Omental fat pad (tissue), 4 donors: ENCODE results near the gene TACC2. TPM values are rescaled to one million over a fixed set of nuclear protein-coding genes. Genes with fewer than 3 reads are reported as not detected.

ENCODE experiments used
- ATAC-seq: fragments of 150-250 bp; one replicate; pipeline ENCODE4 v1.9.1; 2016; ENCODE audit warnings: mild to moderate bottlenecking, moderate library complexity; ENCODE audit not compliant: low FRiP score
- DNase-seq: peaks from one replicate; pipeline ENCODE4 v3.0.0-alpha.2; 2019; ENCODE audit warnings: low spot score
- CTCF ChIP-seq, 3 donors: fragments of 450-650 bp; IDR thresholded peaks; one replicate each; pipeline ENCODE4 v1.5.1; 2016 to 2017; ENCODE audit warnings: antibody characterized with exemption in 3 of 3, mild to moderate bottlenecking in 3 of 3, moderate library complexity in 2 of 3
- total RNA-seq, 4 donors: library from RNA; depleted of rRNA; stranded (reverse); fragments of >200 nt; gene quantifications; one replicate each; pipeline ENCODE4 v1.1.0, GENCODE V29; 2016

The TACC2 gene
- 10 to 100 TPM; 23.8 to 33.6 (median 29.4) TPM for total RNA-seq

GRCh38 chr10:121988361-121989324 is at the start of gene TACC2:
TACC2 (plus strand) TSS chr10:121989163; CDS start chr10:122021982, 32,819 bp downstream.
- DNase-seq = no peak
- no peak for ATAC-seq
- TF ChIP-seq CTCF (IDR thresholded peaks at IDR 0.05) = no peak

- no peak for TF ChIP-seq CTCF (IDR thresholded peaks at IDR 0.05)
- DNase-seq = no peak
- no peak for ATAC-seq
These were observed 47.4 kb upstream of the TACC2 start for GRCh38 chr10:121941532-121941931.

GRCh38 chr10:121942749-121943416 is 46.1 kb upstream of the TACC2 start:
- no peak for TF ChIP-seq CTCF (IDR thresholded peaks at IDR 0.05)
- DNase-seq (no peak), ATAC-seq (peak; percentile 44)

GRCh38 chr10:121947343-121948330 is 41.3 kb upstream of the TACC2 start:
- ATAC-seq (no peak), DNase-seq (no peak)
- TF ChIP-seq CTCF (IDR thresholded peaks at IDR 0.05) = no peak

- ATAC-seq = no peak
- no peak for TF ChIP-seq CTCF (IDR thresholded peaks at IDR 0.05)
- no peak for DNase-seq
These were observed 39.9 kb upstream of the TACC2 start for GRCh38 chr10:121949049-121949448.

GRCh38 chr10:121949451-121949850 is 39.5 kb upstream of the TACC2 start:
- DNase-seq (no peak), ATAC-seq (no peak)
- no peak for TF ChIP-seq CTCF (IDR thresholded peaks at IDR 0.05)
